Upper lobe of left lung (tissue), 6 donors: ENCODE data around the gene USB1. TPM values are rescaled to one million over a fixed set of nuclear protein-coding genes. Genes with fewer than 3 reads are reported as not detected.
A peak's percentile ranks its signal among the peaks of the same experiment; 100 is the strongest.

Experiments
- ATAC-seq, 2 donors: fragments of 200-7000 bp; cut with Tn5 transposase; one replicate each; pipeline ENCODE4 v1.9.1; 2022; ENCODE audit warnings: mild to moderate bottlenecking in 2 of 2, moderate library complexity in 2 of 2; ENCODE audit not compliant: low FRiP score in 2 of 2
- DNase-seq, 2 donors: peaks; one replicate each; pipeline ENCODE4 v3.0.0-alpha.2; 2019 to 2020
- H3K27ac ChIP-seq, 4 donors: fragments of 200-600 bp; sonication (generic); one replicate each; pipeline ENCODE4 v1.5.1; 2016 to 2019
- H3K27me3 ChIP-seq, 4 donors: fragments of 200-600 bp; sonication (generic); one replicate each; pipeline ENCODE4 v1.5.1; 2017 to 2019
- H3K36me3 ChIP-seq, 4 donors: fragments of 200-600 bp; sonication (generic); one replicate each; pipeline ENCODE4 v1.5.1; 2016 to 2019
- H3K4me1 ChIP-seq, 4 donors: fragments of 200-600 bp; sonication (generic); one replicate each; pipeline ENCODE4 v1.5.1; 2018 to 2019
- H3K4me3 ChIP-seq, 4 donors: fragments of 200-600 bp; sonication (generic); one replicate each; pipeline ENCODE4 v1.5.1; 2017 to 2019; ENCODE audit warnings: mild to moderate bottlenecking in 2 of 4, moderate library complexity in 1 of 4
- H3K9me3 ChIP-seq, 4 donors: fragments of 200-600 bp; sonication (generic); one replicate each; pipeline ENCODE4 v1.5.1; 2018 to 2019
- CTCF ChIP-seq, 6 experiments: fragments of 450-650 bp in 4 of 6; fragments of 200-600 bp in 2 of 6; sonication (generic) in 2 of 6; IDR thresholded peaks; one replicate each; pipeline ENCODE4 v1.5.1; 2016 to 2019; ENCODE audit warnings: antibody characterized with exemption in 6 of 6
- EP300 ChIP-seq, 4 donors: sonication (generic); formaldehyde crosslinking; IDR thresholded peaks; one replicate each; pipeline ENCODE4 v1.5.1; 2017; ENCODE audit warnings: antibody characterized with exemption in 4 of 4, control low read depth in 2 of 4
- POLR2A ChIP-seq, 4 donors: fragments of 450-650 bp; IDR thresholded peaks; one replicate each; pipeline ENCODE4 v1.5.1; 2016 to 2017; ENCODE audit warnings: antibody characterized with exemption in 4 of 4, mild to moderate bottlenecking in 2 of 4
- POLR2AphosphoS5 ChIP-seq, 2 donors: sonication (generic); formaldehyde crosslinking; IDR thresholded peaks; one replicate each; pipeline ENCODE4 v1.5.1; 2017; ENCODE audit warnings: antibody characterized with exemption in 2 of 2
- WGBS, 2 donors: methylation state at CpG; one replicate each; pipeline ENCODE4 v1.1.5; 2017 to 2018; 5-methylcytosine and 5-hydroxymethylcytosine counted together
- total RNA-seq, 6 donors: library from RNA; depleted of rRNA in 4 of 6; stranded (reverse); fragments of >200 nt in 4 of 6; gene quantifications; one replicate each; pipeline versions ENCODE4 v1.1.0 to v1.2.1, GENCODE V29; 2016 to 2021
- donor health status: DM: no; HTN: no; CAD: no; lungs with moderate emphysema.
- donor health status: DM: no; HTN: yes; CAD: no; lungs with severe emphysema.

Gene USB1
- 10 to 100 TPM; 32.7 to 55.5 (median 46.5) TPM for total RNA-seq

- Histone ChIP-seq H3K27ac (peak within 1 kb of the TSS; percentile 91 to 94 (median 92)), H3K27me3 (no peaks in the 10 kb centered on the region), H3K36me3 (peaks cover 13 to 44% (median 28%) of the 10 kb centered on the region in 4 donors), H3K4me1 (peaks cover 32 to 64% (median 40%) of the 10 kb centered on the region in 4 donors), H3K9me3 (no peaks in the 10 kb centered on the region), H3K4me3 (peak within 1 kb of the TSS; percentile 70 to 92 (median 80))
- peak; percentile 91 to 98 for DNase-seq
- 0% methylated on average over 8 to 37 of the region's 81 CpGs for WGBS, 2 donors
- TF ChIP-seq POLR2A (IDR thresholded peaks at IDR 0.05): peak in 3 of 4 donors; percentile 47 to 83 (median 63)
- TF ChIP-seq CTCF (IDR thresholded peaks at IDR 0.05): peak; percentile 73 to 90 (median 86)
- TF ChIP-seq EP300 (IDR thresholded peaks at IDR 0.05): no peak
- TF ChIP-seq POLR2AphosphoS5 (IDR thresholded peaks at IDR 0.05): peak; percentile 59 to 70
- peak; percentile 94 to 96 for ATAC-seq
Observed at GRCh38 chr16:58000706-58001676, at the start of gene USB1. USB1 (plus strand) TSS chr16:58001407; CDS start chr16:58001484, 77 bp downstream.

- DNase-seq: peak; percentile 44 to 81
- TF ChIP-seq POLR2AphosphoS5 (IDR thresholded peaks at IDR 0.05) (no peak), CTCF (IDR thresholded peaks at IDR 0.05) (no peak), POLR2A (IDR thresholded peaks at IDR 0.05) (no peak), EP300 (IDR thresholded peaks at IDR 0.05) (no peak)
- Histone ChIP-seq H3K4me1 (peaks cover 0 to 20% (median 2%) of the 10 kb centered on the region in 4 donors), H3K27me3 (no peaks in the 10 kb centered on the region), H3K27ac (no peak overlapping the region), H3K9me3 (no peaks in the 10 kb centered on the region), H3K4me3 (no peak overlapping the region), H3K36me3 (no peaks in the 10 kb centered on the region)
- 59 to 100% methylated on average over 4 to 9 of the region's 9 CpGs for WGBS, 2 donors
- peak in 1 of 2 donors; percentile 69 for ATAC-seq
Observed at GRCh38 chr16:57952909-57953308, 48.3 kb upstream of the USB1 start.

GRCh38 chr16:57953857-57954256, 47.4 kb upstream of the USB1 start:
- DNase-seq (no peak), ATAC-seq (no peak)
- Histone ChIP-seq H3K4me3 (no peak overlapping the region), H3K36me3 (no peaks in the 10 kb centered on the region), H3K27me3 (no peaks in the 10 kb centered on the region), H3K9me3 (no peaks in the 10 kb centered on the region), H3K27ac (no peak overlapping the region), H3K4me1 (peaks cover 0 to 27% (median 2%) of the 10 kb centered on the region in 4 donors)
- TF ChIP-seq POLR2A (IDR thresholded peaks at IDR 0.05): no peak
- TF ChIP-seq EP300 (IDR thresholded peaks at IDR 0.05): no peak
- no peak for TF ChIP-seq CTCF (IDR thresholded peaks at IDR 0.05)
- WGBS, 2 donors: 91 to 97% methylated on average over 1 of the region's 1 CpG

GRCh38 chr16:57955572-57956188, 45.5 kb upstream of the USB1 start:
- TF ChIP-seq POLR2AphosphoS5 (IDR thresholded peaks at IDR 0.05): no peak
- peak in 3 of 6 experiments; percentile 18 to 48 (median 42) for TF ChIP-seq CTCF (IDR thresholded peaks at IDR 0.05)
- no peak for TF ChIP-seq EP300 (IDR thresholded peaks at IDR 0.05)
- TF ChIP-seq POLR2A (IDR thresholded peaks at IDR 0.05): no peak
- no peaks in the 10 kb centered on the region for H3K27me3 ChIP-seq
- peaks cover 0 to 27% (median 2%) of the 10 kb centered on the region in 4 donors for H3K4me1 ChIP-seq
- peak in 1 of 2 donors; percentile 77 for DNase-seq
- H3K36me3 ChIP-seq: no peaks in the 10 kb centered on the region
- no peak overlapping the region for H3K4me3 ChIP-seq
- 62 to 77% methylated on average over 7 to 11 of the region's 12 CpGs for WGBS, 2 donors
- no peak for ATAC-seq
- peak overlapping the region in 2 of 4 donors; percentile 10 to 14 for H3K27ac ChIP-seq
- H3K9me3 ChIP-seq: no peaks in the 10 kb centered on the region
